ENCODE results near the gene HOXB4.

The HOXB4 gene

GRCh38 chr17:48532261-48532660, 45.9 kb downstream of the HOXB4 start:
- H3K4me3 ChIP-seq (ENCODE audit: low read depth, low read length), result no peak overlapping the region
- DNase-seq (ENCODE audit: low read depth), result no peak

GRCh38 chr17:48530887-48531272, 47.3 kb downstream of the HOXB4 start, which contains the start of gene HOXB1:
TSS of gene HOXB1 (minus strand) at chr17:48531011. CDS start at chr17:48530904, 107 bp downstream.
- no peak for DNase-seq (ENCODE audit: low read depth)
- TF ChIP-seq MYC (IDR thresholded peaks at IDR 0.05; ENCODE audit: low read depth, low read length) (no peak), MAX (IDR thresholded peaks at IDR 0.05; ENCODE audit: low read depth, low read length) (no peak), CTCF (IDR thresholded peaks at IDR 0.05; ENCODE audit: low read depth, low read length) (no peak), POLR2A (IDR thresholded peaks at IDR 0.05; ENCODE audit: extremely low read depth, insufficient read length) (no peak)
- H3K4me3 ChIP-seq (ENCODE audit: low read depth, low read length), result no peak within 1 kb of the TSS

More at GRCh38 chr17:48532261-48532660, 45.9 kb downstream of the HOXB4 start:
- no peak for TF ChIP-seq MYC (IDR thresholded peaks at IDR 0.05; ENCODE audit: low read depth, low read length)
- TF ChIP-seq POLR2A (IDR thresholded peaks at IDR 0.05; ENCODE audit: extremely low read depth, insufficient read length), result no peak
- no peak for TF ChIP-seq CTCF (IDR thresholded peaks at IDR 0.05; ENCODE audit: low read depth, low read length)

GRCh38 chr17:48530208-48530886, 47.8 kb downstream of the HOXB4 start:
- TF ChIP-seq MYC (IDR thresholded peaks at IDR 0.05; ENCODE audit: low read depth, low read length) (no peak), CTCF (IDR thresholded peaks at IDR 0.05; ENCODE audit: low read depth, low read length) (no peak), MAX (IDR thresholded peaks at IDR 0.05; ENCODE audit: low read depth, low read length) (no peak), POLR2A (IDR thresholded peaks at IDR 0.05; ENCODE audit: extremely low read depth, insufficient read length) (no peak)
- no peak for DNase-seq (ENCODE audit: low read depth)
- no peak overlapping the region for H3K4me3 ChIP-seq (ENCODE audit: low read depth, low read length)

GRCh38 chr17:48529683-48530009, 48.5 kb downstream of the HOXB4 start:
- H3K4me3 ChIP-seq (ENCODE audit: low read depth, low read length), result no peak overlapping the region
- TF ChIP-seq CTCF (IDR thresholded peaks at IDR 0.05; ENCODE audit: low read depth, low read length) (no peak), POLR2A (IDR thresholded peaks at IDR 0.05; ENCODE audit: extremely low read depth, insufficient read length) (no peak)
- DNase-seq (ENCODE audit: low read depth), result no peak

- no peak overlapping the region for H3K4me3 ChIP-seq (ENCODE audit: low read depth, low read length)
- DNase-seq (ENCODE audit: low read depth), result no peak
- TF ChIP-seq MAX (IDR thresholded peaks at IDR 0.05; ENCODE audit: low read depth, low read length) (no peak), CTCF (IDR thresholded peaks at IDR 0.05; ENCODE audit: low read depth, low read length) (no peak), POLR2A (IDR thresholded peaks at IDR 0.05; ENCODE audit: extremely low read depth, insufficient read length) (no peak), MYC (IDR thresholded peaks at IDR 0.05; ENCODE audit: low read depth, low read length) (no peak)
These were observed 49.0 kb downstream of the HOXB4 start for GRCh38 chr17:48528936-48529682.
